Type B pancreatic cell (in vitro differentiated cells): Measurements from ENCODE around the gene PCYT1A. TPM values are rescaled to one million over a fixed set of nuclear protein-coding genes. Genes with fewer than 3 reads are reported as not detected.
"Not testable (repeated sequence)": the region's sequence is repeated elsewhere in the genome, so short reads cannot be mapped to it uniquely, and the experiment has no call there.

Experiments
- DNase-seq: peaks from one replicate; pipeline ENCODE4 v3.0.0; 2021; ENCODE audit warnings: mixed read lengths; ENCODE audit not compliant: unreplicated experiment; ENCODE audit errors: extremely low spot score
- H3K27ac Mint-ChIP-seq: 2 replicates; pipeline ENCODE4 v1.8.0; 2021; ENCODE audit warnings: mild to moderate bottlenecking, mixed read lengths
- H3K27me3 Mint-ChIP-seq: 2 replicates; pipeline ENCODE4 v1.8.0; 2021; ENCODE audit warnings: mixed read lengths
- H3K36me3 Mint-ChIP-seq: 2 replicates; pipeline ENCODE4 v1.8.0; 2021; ENCODE audit warnings: mixed read lengths
- H3K4me1 Mint-ChIP-seq: one replicate; pipeline ENCODE4 v1.8.0; 2021; ENCODE audit warnings: mixed read lengths; ENCODE audit not compliant: unreplicated experiment
- H3K4me3 Mint-ChIP-seq: 2 replicates; pipeline ENCODE4 v1.8.0; 2021; ENCODE audit warnings: mild to moderate bottlenecking, mixed read lengths
- H3K9me3 Mint-ChIP-seq: 2 replicates; pipeline ENCODE4 v1.8.0; 2021; ENCODE audit warnings: mixed read lengths
- total RNA-seq: library from RNA; stranded (reverse); gene quantifications from 2 replicates; pipeline ENCODE4 v1.2.1, GENCODE V29; 2021; ENCODE audit warnings: low replicate concordance
- TF ChIP-seq, protein P1 (sequence below): fragments of 200-600 bp; sonication (generic); conservative IDR thresholded peaks from 2 replicates; pipeline ENCODE4 v1.5.0; 2021; ENCODE audit warnings: antibody characterized with exemption, mild to moderate bottlenecking

The PCYT1A gene
- total RNA-seq, 1 donor from 2014 or later = 39.0 TPM

DNA sequence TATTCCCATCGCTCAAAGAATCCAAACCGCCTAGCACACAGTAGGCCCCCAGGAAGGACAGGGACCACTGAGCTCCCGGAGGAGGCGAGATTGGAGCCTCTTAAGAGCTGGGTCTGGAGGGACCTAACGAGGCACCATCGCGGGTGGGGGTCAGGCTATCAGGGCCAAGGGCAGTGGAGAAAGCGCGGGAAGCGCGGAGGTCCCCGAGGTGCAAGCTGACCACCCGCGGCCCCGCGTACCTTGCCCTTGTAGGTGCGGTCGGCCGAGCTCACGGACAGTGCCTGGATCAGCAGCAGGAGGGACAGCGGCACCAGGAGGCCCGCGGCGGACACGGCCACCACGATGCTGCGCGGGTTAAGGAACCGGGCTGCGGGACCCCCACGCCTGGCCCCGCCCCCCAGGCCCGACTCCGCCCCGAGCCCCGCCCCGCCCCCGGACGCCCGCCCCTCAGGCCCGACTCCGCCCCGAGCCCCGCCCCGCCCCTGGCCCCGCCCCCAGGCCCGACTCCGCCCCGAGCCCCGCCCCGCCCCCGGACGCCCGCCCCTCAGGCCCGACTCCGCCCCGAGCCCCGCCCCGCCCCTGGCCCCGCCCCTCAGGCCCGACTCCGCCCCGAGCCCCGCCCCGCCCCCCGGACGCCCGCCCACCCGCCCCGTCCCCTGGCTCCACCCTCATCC, 80.2 kb downstream of the PCYT1A start:
- Mint-ChIP-seq H3K36me3 (no peaks in the 10 kb centered on the region), H3K9me3 (peaks cover 5% of the 10 kb centered on the region), H3K4me1 (no peaks in the 10 kb centered on the region), H3K27me3 (peaks cover 32% of the 10 kb centered on the region), H3K27ac (no peak overlapping the region), H3K4me3 (peak overlapping the region; percentile 34)
- TF ChIP-seq, protein P1, sequence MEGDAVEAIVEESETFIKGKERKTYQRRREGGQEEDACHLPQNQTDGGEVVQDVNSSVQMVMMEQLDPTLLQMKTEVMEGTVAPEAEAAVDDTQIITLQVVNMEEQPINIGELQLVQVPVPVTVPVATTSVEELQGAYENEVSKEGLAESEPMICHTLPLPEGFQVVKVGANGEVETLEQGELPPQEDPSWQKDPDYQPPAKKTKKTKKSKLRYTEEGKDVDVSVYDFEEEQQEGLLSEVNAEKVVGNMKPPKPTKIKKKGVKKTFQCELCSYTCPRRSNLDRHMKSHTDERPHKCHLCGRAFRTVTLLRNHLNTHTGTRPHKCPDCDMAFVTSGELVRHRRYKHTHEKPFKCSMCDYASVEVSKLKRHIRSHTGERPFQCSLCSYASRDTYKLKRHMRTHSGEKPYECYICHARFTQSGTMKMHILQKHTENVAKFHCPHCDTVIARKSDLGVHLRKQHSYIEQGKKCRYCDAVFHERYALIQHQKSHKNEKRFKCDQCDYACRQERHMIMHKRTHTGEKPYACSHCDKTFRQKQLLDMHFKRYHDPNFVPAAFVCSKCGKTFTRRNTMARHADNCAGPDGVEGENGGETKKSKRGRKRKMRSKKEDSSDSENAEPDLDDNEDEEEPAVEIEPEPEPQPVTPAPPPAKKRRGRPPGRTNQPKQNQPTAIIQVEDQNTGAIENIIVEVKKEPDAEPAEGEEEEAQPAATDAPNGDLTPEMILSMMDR = no peak
- no peak for DNase-seq

DNA sequence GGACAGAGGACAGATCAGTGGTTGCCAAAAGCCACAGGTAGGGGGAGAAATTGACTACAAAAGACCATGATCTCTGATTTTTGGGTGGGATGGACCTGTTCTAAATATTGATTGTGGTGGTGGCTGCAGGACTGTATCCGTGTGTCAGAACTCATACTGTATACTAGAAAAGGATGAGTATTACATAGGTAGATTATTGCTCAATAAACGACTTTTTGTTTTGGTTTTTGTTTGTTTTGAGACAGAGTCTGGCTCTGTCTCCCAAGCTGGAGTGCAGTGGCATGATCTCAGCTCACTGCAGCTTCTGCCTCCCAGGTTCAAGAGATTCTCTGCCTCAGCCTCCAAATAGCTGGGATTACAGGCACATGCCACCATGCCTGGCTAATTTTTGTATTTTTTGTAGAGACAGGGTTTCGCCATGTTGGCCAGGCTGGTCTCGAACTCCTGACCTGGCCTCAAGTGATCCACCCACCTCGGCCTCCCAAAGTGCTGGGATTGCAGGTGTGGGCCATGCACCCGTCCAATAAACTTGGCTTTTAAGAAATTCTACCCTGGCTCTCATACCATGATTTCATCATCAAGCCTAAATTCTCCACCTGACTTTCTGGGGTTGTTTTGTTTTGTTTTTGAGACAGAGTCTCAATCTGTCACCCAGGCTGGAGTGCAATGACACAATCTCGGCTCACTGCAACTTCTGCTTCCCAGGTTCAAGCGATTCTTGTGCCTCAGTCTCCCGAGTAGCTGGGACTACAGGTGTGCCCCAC, 81.9 kb downstream of the PCYT1A start:
- not testable (repeated sequence) for H3K9me3 Mint-ChIP-seq, H3K4me1 Mint-ChIP-seq, H3K36me3 Mint-ChIP-seq, H3K27ac Mint-ChIP-seq, DNase-seq
- Mint-ChIP-seq H3K4me3 (peak overlapping the region; percentile 2), H3K27me3 (peaks cover 32% of the 10 kb centered on the region)

DNA sequence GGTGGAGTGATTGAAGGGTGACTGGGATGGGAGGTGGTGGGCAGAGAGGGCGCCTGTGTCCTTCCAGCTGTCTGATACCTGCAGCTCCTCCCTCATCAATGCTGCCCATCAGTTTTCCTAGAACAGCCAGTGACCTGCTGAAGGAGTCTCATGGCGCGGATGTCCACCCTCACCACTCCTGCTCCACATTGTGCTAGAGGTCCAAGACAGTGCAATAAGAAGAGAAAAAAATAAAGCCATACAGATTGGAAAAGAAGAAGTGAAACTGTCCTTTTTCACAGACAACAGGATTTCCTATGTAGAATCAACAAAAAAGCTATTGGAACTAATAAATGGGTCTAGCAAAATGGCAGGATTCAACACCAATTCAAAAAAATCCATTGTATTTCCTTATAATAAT, 83.7 kb downstream of the PCYT1A start:
- Mint-ChIP-seq H3K27ac (no peak overlapping the region), H3K36me3 (no peaks in the 10 kb centered on the region), H3K27me3 (peaks cover 32% of the 10 kb centered on the region), H3K9me3 (peaks cover 5% of the 10 kb centered on the region), H3K4me1 (no peaks in the 10 kb centered on the region), H3K4me3 (no peak overlapping the region)
- TF ChIP-seq, protein P1 = no peak
- DNase-seq = no peak

DNA sequence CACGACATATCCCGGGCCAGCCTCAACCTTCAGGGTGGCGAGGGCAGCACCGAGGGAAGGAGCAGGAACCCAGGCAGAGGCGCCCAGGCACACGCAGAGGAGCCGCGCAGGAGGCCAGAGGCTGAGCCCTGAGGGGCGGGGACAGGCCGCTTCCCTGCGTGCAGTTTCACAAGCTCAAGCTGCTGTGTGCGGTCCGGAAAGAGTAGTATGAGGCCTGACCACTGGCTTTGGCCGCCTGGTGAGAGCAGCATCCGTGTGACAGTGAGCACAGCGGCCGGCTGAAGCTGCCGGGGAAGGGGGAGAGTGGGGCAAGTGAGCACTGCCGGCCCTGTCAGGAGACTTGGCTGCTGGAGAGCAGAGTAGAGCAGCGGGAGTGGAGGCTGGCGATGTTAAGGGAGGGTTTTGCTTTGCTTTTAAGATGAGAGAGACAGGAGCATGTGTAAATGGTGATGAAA, 85.0 kb downstream of the PCYT1A start:
- Mint-ChIP-seq H3K4me3 (no peak overlapping the region), H3K9me3 (peaks cover 5% of the 10 kb centered on the region), H3K27me3 (peaks cover 32% of the 10 kb centered on the region), H3K36me3 (no peaks in the 10 kb centered on the region), H3K27ac (no peak overlapping the region), H3K4me1 (no peaks in the 10 kb centered on the region)
- DNase-seq = no peak
- TF ChIP-seq, protein P1 = no peak

DNA sequence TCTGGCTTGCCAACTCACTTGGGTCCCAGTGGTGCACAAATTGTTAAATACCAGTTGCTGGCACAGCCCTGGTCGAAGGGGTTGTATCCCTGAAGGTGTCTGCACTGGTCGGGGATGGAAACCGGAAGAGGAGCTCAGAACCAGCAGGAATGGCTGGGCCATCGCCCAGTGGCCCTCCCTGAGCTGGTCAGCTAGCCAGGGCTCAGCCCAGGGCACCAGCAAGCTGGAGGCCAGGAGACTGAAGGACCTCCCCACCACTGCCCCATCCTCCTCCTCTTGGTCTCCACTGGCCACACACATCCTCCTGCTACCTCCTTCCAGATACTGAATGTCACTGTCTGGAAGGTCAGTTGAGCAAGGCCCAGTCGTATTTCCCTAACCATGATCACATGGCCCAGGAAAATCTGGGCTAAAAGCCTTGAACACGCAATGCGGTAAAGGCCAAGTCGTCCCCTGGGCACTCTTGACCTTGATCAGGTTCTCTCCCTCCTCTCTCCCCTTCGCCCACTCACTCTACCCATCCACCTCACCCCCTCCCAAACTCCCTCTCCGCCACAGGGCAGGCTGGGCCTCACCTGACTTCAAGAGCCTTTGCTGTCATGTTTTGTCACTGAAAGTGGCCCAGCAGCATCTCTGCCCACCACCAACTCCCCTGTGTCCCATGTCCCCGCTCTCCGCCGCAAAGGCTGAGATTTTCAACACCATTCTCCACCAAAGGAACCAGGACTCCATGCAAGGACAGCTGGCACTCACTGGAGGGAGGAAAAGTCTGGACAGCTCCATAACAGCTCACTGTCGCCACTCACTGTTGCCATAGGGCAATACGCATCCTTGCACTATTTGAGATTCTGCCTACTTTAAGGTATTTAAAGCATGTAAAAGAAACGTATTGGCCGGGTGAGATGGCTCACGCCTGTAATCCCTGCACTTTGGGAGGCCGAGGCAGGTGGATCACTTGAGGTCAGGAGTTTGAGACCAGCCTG, 88.5 kb downstream of the PCYT1A start:
- DNase-seq = no peak
- H3K36me3 Mint-ChIP-seq = no peaks in the 10 kb centered on the region
- no peaks in the 10 kb centered on the region for H3K4me1 Mint-ChIP-seq
- no peak overlapping the region for H3K4me3 Mint-ChIP-seq
- H3K27me3 Mint-ChIP-seq = peaks cover 12% of the 10 kb centered on the region
- H3K9me3 Mint-ChIP-seq = no peaks in the 10 kb centered on the region
- TF ChIP-seq, protein P1 = peak; percentile 29
- H3K27ac Mint-ChIP-seq = no peak overlapping the region
